ENCODE results near the gene RHOD. TPM values are rescaled to one million over a fixed set of nuclear protein-coding genes. Genes with fewer than 3 reads are reported as not detected.

Gene RHOD
- polyA plus RNA-seq, 1 of the 3 experiments (the other 2 are of a cell fraction) = not detected

GRCh38 chr11:67082071-67082791 is 25.6 kb downstream of the RHOD start:
- Histone ChIP-seq H3K9ac (no peak overlapping the region), H3K4me3 (ENCODE audit: low read depth in 2 of 2, low read length in 1 of 2) (no peak overlapping the region), H2AFZ (ENCODE audit: low read depth) (no peak overlapping the region), H3K9me2 (no peaks in the 10 kb centered on the region), H3K4me2 (no peak overlapping the region), H3K27ac (ENCODE audit: low read depth in 2 of 2, low read length in 1 of 2) (no peak overlapping the region), H3K79me2 (ENCODE audit: insufficient read depth) (no peaks in the 10 kb centered on the region), H4K20me1 (ENCODE audit: insufficient read depth) (no peaks in the 10 kb centered on the region), H3F3A (replicated peaks; ENCODE audit: insufficient read depth) (no peaks in the 10 kb centered on the region), H3K36me3 (replicated peaks in 1 of 2; ENCODE audit: control insufficient read depth in 1 of 2, insufficient read depth in 2 of 2, low read length in 1 of 2) (no peaks in the 10 kb centered on the region), H3K27me3 (ENCODE audit: insufficient read depth) (no peaks in the 10 kb centered on the region), H3K4me1 (ENCODE audit: control insufficient read depth in 1 of 2, insufficient read depth in 2 of 2, low read depth in 1 of 2, low read length in 1 of 2) (no peaks in the 10 kb centered on the region), H3K9me3 (no peaks in the 10 kb centered on the region)
- peak; percentile 55 for DNase-seq
- 0 out of 2 replicates have a peak, but pooled peaks have one; percentile 15 for TF ChIP-seq RAD21 (IDR thresholded peaks at IDR 0.05; ENCODE audit: low read length)
- no peak for TF ChIP-seq MXI1 (IDR thresholded peaks at IDR 0.05; ENCODE audit: low read depth, low read length)
- no peak for TF ChIP-seq FOXM1 (IDR thresholded peaks at IDR 0.05; ENCODE audit: low read depth)
- 84% methylated on average over 17 of the region's 20 CpGs for WGBS (ENCODE audit: low lambda C conversion rate)
- POLR2A ChIA-PET = no interaction called here
- CTCF ChIA-PET = interaction anchor here (0.6 to 3.8 kb wide), 25 partner anchors 10 to 267 kb away, joined by 3 to 49 read pairs (median 4); partner anchors contain the start of genes ANKRD13D, KDM2A and SSH3

GRCh38 chr11:67083786-67084366 is 27.2 kb downstream of the RHOD start:
- no peaks in the 10 kb centered on the region for H3K27me3 ChIP-seq (ENCODE audit: insufficient read depth)
- no peak for DNase-seq
- H3K9me2 ChIP-seq = no peaks in the 10 kb centered on the region
- TF ChIP-seq TEAD4 (IDR thresholded peaks at IDR 0.05; ENCODE audit: borderline replicate concordance, insufficient read depth) = no peak
- TF ChIP-seq ELF1 (IDR thresholded peaks at IDR 0.05) = no peak
- TF ChIP-seq NRF1 (IDR thresholded peaks at IDR 0.05; ENCODE audit: low read depth, low read length) = no peak
- TF ChIP-seq TAF1 (IDR thresholded peaks at IDR 0.05; ENCODE audit: borderline replicate concordance, low read depth, low read length) = no peak
- TF ChIP-seq MXI1 (IDR thresholded peaks at IDR 0.05; ENCODE audit: low read depth, low read length) = no peak
- TF ChIP-seq, protein P1, sequence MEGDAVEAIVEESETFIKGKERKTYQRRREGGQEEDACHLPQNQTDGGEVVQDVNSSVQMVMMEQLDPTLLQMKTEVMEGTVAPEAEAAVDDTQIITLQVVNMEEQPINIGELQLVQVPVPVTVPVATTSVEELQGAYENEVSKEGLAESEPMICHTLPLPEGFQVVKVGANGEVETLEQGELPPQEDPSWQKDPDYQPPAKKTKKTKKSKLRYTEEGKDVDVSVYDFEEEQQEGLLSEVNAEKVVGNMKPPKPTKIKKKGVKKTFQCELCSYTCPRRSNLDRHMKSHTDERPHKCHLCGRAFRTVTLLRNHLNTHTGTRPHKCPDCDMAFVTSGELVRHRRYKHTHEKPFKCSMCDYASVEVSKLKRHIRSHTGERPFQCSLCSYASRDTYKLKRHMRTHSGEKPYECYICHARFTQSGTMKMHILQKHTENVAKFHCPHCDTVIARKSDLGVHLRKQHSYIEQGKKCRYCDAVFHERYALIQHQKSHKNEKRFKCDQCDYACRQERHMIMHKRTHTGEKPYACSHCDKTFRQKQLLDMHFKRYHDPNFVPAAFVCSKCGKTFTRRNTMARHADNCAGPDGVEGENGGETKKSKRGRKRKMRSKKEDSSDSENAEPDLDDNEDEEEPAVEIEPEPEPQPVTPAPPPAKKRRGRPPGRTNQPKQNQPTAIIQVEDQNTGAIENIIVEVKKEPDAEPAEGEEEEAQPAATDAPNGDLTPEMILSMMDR (IDR thresholded peaks at IDR 0.05) = no peak
- no peak for TF ChIP-seq RXRA (IDR thresholded peaks at IDR 0.05; ENCODE audit: borderline replicate concordance, low read depth)
- no peak for TF ChIP-seq PBX3 (IDR thresholded peaks at IDR 0.05)
- TF ChIP-seq POLR2AphosphoS5 (IDR thresholded peaks at IDR 0.05; ENCODE audit: low read depth, low read length) = no peak
- TF ChIP-seq JUND (IDR thresholded peaks at IDR 0.05) = no peak
- TF ChIP-seq USF2 (IDR thresholded peaks at IDR 0.05; ENCODE audit: borderline replicate concordance, low read depth, low read length) = no peak
- no peak for TF ChIP-seq CHD2 (IDR thresholded peaks at IDR 0.05; ENCODE audit: low read length, partially characterized antibody)
- no peak for TF ChIP-seq RAD21 (IDR thresholded peaks at IDR 0.05; ENCODE audit: low read length)
- no peak for TF ChIP-seq ZBTB33 (IDR thresholded peaks at IDR 0.05; ENCODE audit: borderline replicate concordance, low read depth)
- no peak for TF ChIP-seq YY1 (IDR thresholded peaks at IDR 0.05; ENCODE audit: low read depth)
- TF ChIP-seq GABPA (IDR thresholded peaks at IDR 0.05; ENCODE audit: low read depth) = no peak
- TF ChIP-seq TCF12 (IDR thresholded peaks at IDR 0.05) = no peak
- POLR2A ChIA-PET = interaction anchor here (0.7 kb wide), 1 partner anchor 437 kb away, joined by 3 read pairs; no protein-coding TSS in a partner anchor
- H3F3A ChIP-seq (replicated peaks; ENCODE audit: insufficient read depth) = no peaks in the 10 kb centered on the region
- H3K9ac ChIP-seq = no peak overlapping the region
- no peak overlapping the region for H3K4me2 ChIP-seq
- H3K9me3 ChIP-seq = no peaks in the 10 kb centered on the region
- H3K4me3 ChIP-seq (ENCODE audit: low read depth in 2 of 2, low read length in 1 of 2) = no peak overlapping the region
- no peaks in the 10 kb centered on the region for H4K20me1 ChIP-seq (ENCODE audit: insufficient read depth)
- H2AFZ ChIP-seq (ENCODE audit: low read depth) = no peak overlapping the region
- CTCF ChIA-PET = interaction anchor here (0.7 to 2.8 kb wide), 7 partner anchors 11 to 299 kb away, joined by 3 to 23 read pairs (median 6); no protein-coding TSS in a partner anchor
- 87% methylated on average over 8 of the region's 8 CpGs for WGBS (ENCODE audit: low lambda C conversion rate)
- no peaks in the 10 kb centered on the region for H3K79me2 ChIP-seq (ENCODE audit: insufficient read depth)
- H3K36me3 ChIP-seq (replicated peaks in 1 of 2; ENCODE audit: control insufficient read depth in 1 of 2, insufficient read depth in 2 of 2, low read length in 1 of 2) = no peaks in the 10 kb centered on the region
- H3K4me1 ChIP-seq (ENCODE audit: control insufficient read depth in 1 of 2, insufficient read depth in 2 of 2, low read depth in 1 of 2, low read length in 1 of 2) = no peaks in the 10 kb centered on the region
- no peak overlapping the region for H3K27ac ChIP-seq (ENCODE audit: low read depth in 2 of 2, low read length in 1 of 2)

All from SK-N-SH (cell line).